A549 (cell line): ENCODE measurements around the gene DCP1A. TPM values are rescaled to one million over a fixed set of nuclear protein-coding genes. Genes with fewer than 3 reads are reported as not detected.

Experiments
- ATAC-seq, 2 experiments: fragments of 200-7000 bp in 1 of 2; fragments of >200 bp in 1 of 2; cut with Nextera tagmentation in 1 of 2; cut with Tn5 transposase in 1 of 2; 3 replicates each; pipeline versions ENCODE4 v1.8.0 to v1.9.1; 2018 to 2020; ENCODE audit warnings: mild to moderate bottlenecking in 1 of 2, moderate library complexity in 1 of 2
- CTCF ChIA-PET: fragments of 300-600 bp; sonication (Branson Sonifier 250); formaldehyde crosslinking; extraction: SDS; loops from one replicate; lab custom pipeline; 2021; ENCODE audit warnings: antibody characterized with exemption, inconsistent platforms; lab: Yijun Ruan, JAX
- POLR2A ChIA-PET: fragments of 350-600 bp; formaldehyde crosslinking; extraction: SDS; loops from one replicate; lab custom pipeline; 2021; ENCODE audit warnings: antibody characterized with exemption, inconsistent platforms; lab: Yijun Ruan, JAX
- DNase-seq, 2 experiments: peaks; one replicate each; pipeline versions ENCODE4 v3.0.0 to v3.0.0-alpha.2; 2011 to 2016; ENCODE audit warnings: low read depth in 1 of 2, low spot score in 1 of 2
- FAIRE-seq: peaks from 2 replicates; lab custom pipeline; 2011; peaks lifted over from hg19 to GRCh38; lab: Jason Lieb, UNC
- H3K27ac ChIP-seq, 2 experiments: fragments of >200 bp; sonication (Bioruptor Twin); formaldehyde crosslinking; 3 replicates each; pipeline ENCODE4 v1.5.1; 2016 to 2017
- H3K4me1 ChIP-seq: fragments of >200 bp; sonication (Bioruptor Twin); formaldehyde crosslinking; 3 replicates; pipeline ENCODE4 v1.6.1; 2016
- H3K4me2 ChIP-seq: fragments of >200 bp; sonication (Bioruptor Twin); formaldehyde crosslinking; 3 replicates; pipeline ENCODE4 v1.6.1; 2016
- H3K4me3 ChIP-seq: fragments of >200 bp; sonication (Bioruptor Twin); formaldehyde crosslinking; 3 replicates; pipeline ENCODE4 v1.5.1; 2016
- H3K9me3 ChIP-seq: fragments of >200 bp; sonication (Bioruptor Twin); formaldehyde crosslinking; 3 replicates; pipeline ENCODE4 v1.6.1; 2016
- BHLHE40 ChIP-seq: IDR thresholded peaks from 2 replicates; pipeline ENCODE4 v1.6.1; 2012; ENCODE audit warnings: low read depth, low read length, inconsistent platforms
- CBX8 ChIP-seq: fragments of 200-600 bp; sonication (generic); IDR thresholded peaks from 2 replicates; pipeline ENCODE4 v1.6.1; 2016
- CHD2 ChIP-seq: fragments of 150-350 bp; IDR thresholded peaks from 2 replicates; pipeline ENCODE4 v1.6.1; 2014; ENCODE audit warnings: low read length; ENCODE audit not compliant: partially characterized antibody
- ESRRA ChIP-seq: fragments of 150-350 bp; IDR thresholded peaks from 2 replicates; pipeline ENCODE4 v1.6.1; 2014; ENCODE audit warnings: mild to moderate bottlenecking, low read length, borderline replicate concordance
- GATA3 ChIP-seq: IDR thresholded peaks from 2 replicates; pipeline ENCODE4 v1.6.1; 2012; ENCODE audit warnings: borderline replicate concordance
- HOXB13 ChIP-seq: fragments of 250-450 bp; sonication (Bioruptor Pico); IDR thresholded peaks from 2 replicates; pipeline ENCODE4 v1.5.0; 2020; ENCODE audit warnings: low read depth, mild to moderate bottlenecking, moderate library complexity
- JUN ChIP-seq, 2 experiments: fragments of >200 bp; sonication (Bioruptor Twin); formaldehyde crosslinking; IDR thresholded peaks; 2 replicates in 1 of 2; 3 replicates in 1 of 2; pipeline ENCODE4 v1.6.1; 2016 to 2017
- KDM1A ChIP-seq: fragments of 200-600 bp; sonication (generic); IDR thresholded peaks from 2 replicates; pipeline ENCODE4 v1.6.1; 2016; ENCODE audit warnings: low read depth, mild to moderate bottlenecking
- MAFK ChIP-seq: fragments of 450-650 bp; IDR thresholded peaks from 2 replicates; pipeline ENCODE4 v1.6.1; 2014; ENCODE audit not compliant: partially characterized antibody
- MAZ ChIP-seq: fragments of 150-350 bp; IDR thresholded peaks from 2 replicates; pipeline ENCODE4 v1.6.1; 2014; ENCODE audit warnings: antibody characterized with exemption, low read depth, low read length, borderline replicate concordance
- NPAS2 ChIP-seq: fragments of 250-450 bp; sonication (Bioruptor Pico); IDR thresholded peaks from 2 replicates; pipeline ENCODE4 v1.8.0; 2022; ENCODE audit warnings: mild to moderate bottlenecking, moderate library complexity, borderline replicate concordance
- NR3C1 ChIP-seq: fragments of >200 bp; sonication (Bioruptor Twin); formaldehyde crosslinking; IDR thresholded peaks from 3 replicates; pipeline ENCODE4 v1.6.1; 2017
- POLR2AphosphoS2 ChIP-seq: conservative IDR thresholded peaks from 2 replicates; pipeline ENCODE4 v1.6.1; 2012; ENCODE audit warnings: low read length, improper control_type of control experiment, inconsistent platforms
- RARB ChIP-seq: fragments of 250-450 bp; sonication (Bioruptor Pico); IDR thresholded peaks from 2 replicates; pipeline ENCODE4 v1.8.0; 2021; ENCODE audit warnings: mild to moderate bottlenecking, moderate library complexity
- SMC3 ChIP-seq: fragments of >200 bp; sonication (Bioruptor Twin); formaldehyde crosslinking; IDR thresholded peaks from 3 replicates; pipeline ENCODE4 v1.6.1; 2018; ENCODE audit warnings: inconsistent platforms
- SREBF2 ChIP-seq: fragments of 450-650 bp; IDR thresholded peaks from 2 replicates; pipeline ENCODE4 v1.6.1; 2014; ENCODE audit warnings: mild to moderate bottlenecking, moderate library complexity
- TFCP2L1 ChIP-seq: fragments of 250-450 bp; sonication (Bioruptor Pico); IDR thresholded peaks from 2 replicates; pipeline ENCODE4 v1.5.0; 2021; ENCODE audit warnings: mild to moderate bottlenecking
- ZC3H11A ChIP-seq: fragments of 450-650 bp; IDR thresholded peaks from 2 replicates; pipeline ENCODE4 v1.6.1; 2014; ENCODE audit warnings: antibody characterized with exemption, mild to moderate bottlenecking
- ZNF302 ChIP-seq: fragments of 250-450 bp; sonication (Bioruptor Pico); IDR thresholded peaks from 2 replicates; pipeline ENCODE4 v1.9.0; 2021; ENCODE audit warnings: inconsistent platforms, mild to moderate bottlenecking, moderate library complexity
- ZSCAN20 ChIP-seq: fragments of 250-450 bp; sonication (Bioruptor Pico); IDR thresholded peaks from 2 replicates; pipeline ENCODE4 v1.8.0; 2022; ENCODE audit warnings: mild to moderate bottlenecking, moderate library complexity
- WGBS: methylation state at CpG from one replicate; pipeline ENCODE4 v1.1.6; 2017; ENCODE audit errors: missing lambda C conversion rate; 5-methylcytosine and 5-hydroxymethylcytosine counted together
- polyA plus RNA-seq, 4 experiments: library from polyadenylated mRNA; depleted of rRNA in 3 of 4; stranded (reverse); fragments of >200 nt; fragmentation: RNase III in 1 of 4; extraction: RNeasy Plus Mini Kit Qiagen cat#74134 plus additional on column Dnase treatment in 1 of 4; gene quantifications; 2 replicates in 3 of 4; 3 replicates in 1 of 4; pipeline ENCODE4 v1.2.3, GENCODE V29; 2011 to 2017
- TF ChIP-seq, protein P1 (sequence below): fragments of >200 bp; sonication (Bioruptor Twin); formaldehyde crosslinking; IDR thresholded peaks from 3 replicates; pipeline ENCODE4 v1.6.1; 2016
- TF ChIP-seq, protein P2 (sequence below): fragments of 450-650 bp; IDR thresholded peaks from 2 replicates; pipeline ENCODE4 v1.6.1; 2014; ENCODE audit warnings: antibody characterized with exemption
- TF ChIP-seq, protein P3 (sequence below): fragments of >200 bp; sonication (Bioruptor Twin); formaldehyde crosslinking; IDR thresholded peaks from 2 replicates; pipeline ENCODE4 v1.6.1; 2016

Gene DCP1A
- polyA plus RNA-seq, 2 of the 4 experiments (the other 2 are of a cell fraction), result 7.3 to 27.4 TPM

DNA sequence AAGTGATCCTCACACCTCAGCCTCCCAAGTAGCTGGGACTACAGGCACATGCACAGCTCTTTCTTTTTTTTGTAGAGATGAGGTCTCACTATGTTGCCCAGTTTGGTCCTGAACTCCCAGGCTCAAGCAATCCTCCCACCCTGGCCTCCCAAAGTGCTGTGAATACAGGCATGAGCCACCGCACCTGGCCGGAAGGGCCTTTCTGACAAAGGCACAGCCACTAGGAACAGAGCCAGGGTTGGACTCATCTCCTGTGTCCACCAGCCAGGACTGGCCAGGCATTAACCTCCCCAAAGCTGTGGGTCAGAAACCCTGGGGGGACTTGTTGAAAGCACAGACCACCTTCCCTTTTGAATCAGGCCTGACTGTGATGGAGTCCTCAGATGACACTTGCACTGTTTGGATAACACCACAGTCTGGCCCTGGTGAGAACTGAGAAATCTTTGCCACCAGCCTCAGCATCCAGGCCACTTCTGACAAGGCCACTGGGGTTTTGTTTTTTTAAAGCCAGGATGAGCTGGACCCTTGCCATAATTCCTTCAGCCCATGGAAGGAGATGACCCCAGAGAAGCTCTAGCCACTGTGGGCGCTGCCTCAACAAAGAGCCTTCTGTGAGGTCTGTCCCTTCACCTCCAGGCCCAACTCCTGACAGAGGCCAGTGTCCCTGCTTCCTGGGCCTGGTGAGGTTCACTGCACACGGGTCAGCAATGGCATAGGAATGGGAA is 96.3 kb downstream of the DCP1A start:
- no peak for TF ChIP-seq MAFK
- TF ChIP-seq JUN (IDR thresholded peaks at IDR 0.05), result no peak; a peak in 1 of 5 replicates
- TF ChIP-seq RARB (CRISPR knock-in tag), result no peak
- TF ChIP-seq, protein P1, sequence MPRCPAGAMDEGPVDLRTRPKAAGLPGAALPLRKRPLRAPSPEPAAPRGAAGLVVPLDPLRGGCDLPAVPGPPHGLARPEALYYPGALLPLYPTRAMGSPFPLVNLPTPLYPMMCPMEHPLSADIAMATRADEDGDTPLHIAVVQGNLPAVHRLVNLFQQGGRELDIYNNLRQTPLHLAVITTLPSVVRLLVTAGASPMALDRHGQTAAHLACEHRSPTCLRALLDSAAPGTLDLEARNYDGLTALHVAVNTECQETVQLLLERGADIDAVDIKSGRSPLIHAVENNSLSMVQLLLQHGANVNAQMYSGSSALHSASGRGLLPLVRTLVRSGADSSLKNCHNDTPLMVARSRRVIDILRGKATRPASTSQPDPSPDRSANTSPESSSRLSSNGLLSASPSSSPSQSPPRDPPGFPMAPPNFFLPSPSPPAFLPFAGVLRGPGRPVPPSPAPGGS, result no peak
- no peak for TF ChIP-seq POLR2AphosphoS2
- no peak for TF ChIP-seq SMC3
- TF ChIP-seq, protein P2, sequence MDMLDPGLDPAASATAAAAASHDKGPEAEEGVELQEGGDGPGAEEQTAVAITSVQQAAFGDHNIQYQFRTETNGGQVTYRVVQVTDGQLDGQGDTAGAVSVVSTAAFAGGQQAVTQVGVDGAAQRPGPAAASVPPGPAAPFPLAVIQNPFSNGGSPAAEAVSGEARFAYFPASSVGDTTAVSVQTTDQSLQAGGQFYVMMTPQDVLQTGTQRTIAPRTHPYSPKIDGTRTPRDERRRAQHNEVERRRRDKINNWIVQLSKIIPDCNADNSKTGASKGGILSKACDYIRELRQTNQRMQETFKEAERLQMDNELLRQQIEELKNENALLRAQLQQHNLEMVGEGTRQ, result no peak
- no peak for TF ChIP-seq SREBF2
- no peak for TF ChIP-seq ZSCAN20 (CRISPR knock-in tag)
- no peak for TF ChIP-seq ZNF302 (CRISPR knock-in tag)
- no peak for TF ChIP-seq ESRRA
- TF ChIP-seq, protein P3, sequence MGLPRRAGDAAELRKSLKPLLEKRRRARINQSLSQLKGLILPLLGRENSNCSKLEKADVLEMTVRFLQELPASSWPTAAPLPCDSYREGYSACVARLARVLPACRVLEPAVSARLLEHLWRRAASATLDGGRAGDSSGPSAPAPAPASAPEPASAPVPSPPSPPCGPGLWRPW, result no peak
- no peak for TF ChIP-seq NPAS2
- TF ChIP-seq CHD2, result no peak
- no peak for TF ChIP-seq ZC3H11A
- no peak for TF ChIP-seq NR3C1
- no peak for TF ChIP-seq TFCP2L1
- no peak for TF ChIP-seq HOXB13
- no peak for TF ChIP-seq KDM1A
- TF ChIP-seq BHLHE40, result no peak
- TF ChIP-seq, all 56 proteins: peak for 0
- H3K9me3 ChIP-seq, result no peaks in the 10 kb centered on the region
- H3K4me2 ChIP-seq, result peak overlapping the region; percentile 74
- H3K4me1 ChIP-seq, result peaks cover 56% of the 10 kb centered on the region
- ChIA-PET POLR2A (interaction anchor here (1.1 to 1.9 kb wide), 3 partner anchors 9 to 19 kb away, joined by 3 to 6 read pairs (median 3); no protein-coding TSS in a partner anchor), CTCF (interaction anchor here (1.1 to 3.1 kb wide), 4 partner anchors 10 to 32 kb away, joined by 3 to 9 read pairs (median 4); no protein-coding TSS in a partner anchor)
- DNase-seq (no peak), ATAC-seq (no peak), FAIRE-seq (no peak)
- 5% methylated on average over 3 of the region's 4 CpGs for WGBS
- H3K4me3 ChIP-seq, result peak overlapping the region; percentile 100
- H3K27ac ChIP-seq, result peak overlapping the region; percentile 99 to 100

DNA sequence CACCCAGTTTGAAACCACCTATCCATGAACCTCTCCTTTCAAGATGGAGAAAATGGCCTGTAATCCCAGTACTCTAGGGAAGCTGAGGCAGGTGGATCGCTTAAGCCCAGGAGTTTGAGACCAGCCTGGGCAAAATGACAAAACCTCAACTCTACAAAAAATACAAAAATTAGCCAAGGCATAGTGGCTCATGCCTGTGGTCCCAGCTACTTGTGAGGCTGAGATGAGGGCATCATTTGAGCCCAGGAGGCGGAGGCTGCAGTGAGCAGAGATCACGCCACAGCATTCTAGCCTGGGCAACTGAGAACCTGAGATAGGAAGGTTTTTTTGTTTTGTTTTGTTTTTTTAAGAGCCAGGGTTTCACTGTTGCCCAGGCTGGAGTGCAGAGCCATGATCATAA is 96.9 kb downstream of the DCP1A start:
- 34% methylated on average over 3 of the region's 3 CpGs for WGBS
- Histone ChIP-seq H3K4me1 (peaks cover 62% of the 10 kb centered on the region), H3K4me2 (peak overlapping the region; percentile 74), H3K27ac (peak overlapping the region; percentile 99 to 100), H3K4me3 (peak overlapping the region; percentile 100), H3K9me3 (no peaks in the 10 kb centered on the region)
- ChIA-PET CTCF (interaction anchor here (1.0 to 3.1 kb wide), 3 partner anchors 9 to 31 kb away, joined by 3 to 9 read pairs (median 3); no protein-coding TSS in a partner anchor), POLR2A (no interaction called here)
- TF ChIP-seq MAZ, result no peak
- TF ChIP-seq RARB (CRISPR knock-in tag), result no peak
- no peak for FAIRE-seq
- DNase-seq, result no peak
- no peak for ATAC-seq

DNA sequence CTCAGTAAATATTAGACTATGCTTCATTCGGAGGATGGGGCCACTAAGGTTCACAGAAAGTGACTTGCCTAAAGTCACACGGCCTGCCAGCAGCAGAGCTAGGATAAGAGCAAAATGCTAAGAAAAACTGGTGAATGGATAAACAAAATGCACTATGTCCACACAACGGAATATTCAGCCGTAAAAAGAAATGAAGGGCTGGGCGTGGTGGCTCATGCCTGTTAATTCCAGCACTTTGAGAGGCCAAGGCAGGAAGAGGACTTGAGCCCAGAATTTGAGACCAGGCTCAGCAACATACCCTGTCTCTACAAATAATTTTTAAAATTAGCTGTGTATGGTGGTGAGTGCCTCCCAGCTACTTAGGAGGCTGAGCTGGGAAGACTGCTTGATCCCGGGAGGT is 99.2 kb downstream of the DCP1A start:
- H3K4me2 ChIP-seq, result peak overlapping the region; percentile 74
- WGBS, result 12% methylated on average over 6 of the region's 6 CpGs

More for the DNA sequence above, 99.2 kb downstream of the DCP1A start:
- Histone ChIP-seq H3K4me3 (peak overlapping the region; percentile 100), H3K4me1 (peaks cover 85% of the 10 kb centered on the region), H3K9me3 (no peaks in the 10 kb centered on the region), H3K27ac (peak overlapping the region; percentile 100)
- FAIRE-seq, result no peak
- POLR2A ChIA-PET, result no interaction called here
- TF ChIP-seq CBX8 (no peak), GATA3 (peak; percentile 28; the same call in 1 of the 2 replicates)
- CTCF ChIA-PET, result interaction anchor here (1.1 to 1.7 kb wide), 4 partner anchors 9 to 28 kb away, joined by 3 to 6 read pairs (median 4); no protein-coding TSS in a partner anchor
- no peak for DNase-seq
- no peak for ATAC-seq
